HG03045 (cell line): ENCODE results near the gene CLSTN2.

Experiments
- ATAC-seq: cut with Tn5 transposase; IDR thresholded peaks from one replicate; pipeline ENCODE4 v1.9.1; 2021; ENCODE audit warnings: mild to moderate bottlenecking, moderate library complexity; ENCODE audit not compliant: unreplicated experiment

CLSTN2 gene

DNA sequence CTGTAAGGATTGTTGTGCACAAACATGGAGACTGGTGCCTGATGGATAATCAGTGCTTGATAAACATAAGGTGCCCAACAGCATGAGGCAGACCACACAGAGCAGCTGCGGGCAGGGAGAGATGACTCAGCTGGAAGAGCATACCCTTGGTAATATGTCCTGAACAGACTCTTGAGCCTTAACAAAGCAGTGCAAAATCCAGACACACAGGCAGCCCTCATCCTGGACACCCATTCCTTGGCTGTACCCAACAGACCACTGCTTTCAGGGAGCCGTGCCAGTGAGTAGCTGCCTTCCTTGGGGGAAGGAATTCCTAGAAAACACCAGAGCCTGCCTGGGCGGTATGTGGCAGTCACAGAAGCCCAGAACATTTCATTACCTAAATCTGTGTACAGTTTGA, 156.2 kb downstream of the CLSTN2 start:
- ATAC-seq: no peak

DNA sequence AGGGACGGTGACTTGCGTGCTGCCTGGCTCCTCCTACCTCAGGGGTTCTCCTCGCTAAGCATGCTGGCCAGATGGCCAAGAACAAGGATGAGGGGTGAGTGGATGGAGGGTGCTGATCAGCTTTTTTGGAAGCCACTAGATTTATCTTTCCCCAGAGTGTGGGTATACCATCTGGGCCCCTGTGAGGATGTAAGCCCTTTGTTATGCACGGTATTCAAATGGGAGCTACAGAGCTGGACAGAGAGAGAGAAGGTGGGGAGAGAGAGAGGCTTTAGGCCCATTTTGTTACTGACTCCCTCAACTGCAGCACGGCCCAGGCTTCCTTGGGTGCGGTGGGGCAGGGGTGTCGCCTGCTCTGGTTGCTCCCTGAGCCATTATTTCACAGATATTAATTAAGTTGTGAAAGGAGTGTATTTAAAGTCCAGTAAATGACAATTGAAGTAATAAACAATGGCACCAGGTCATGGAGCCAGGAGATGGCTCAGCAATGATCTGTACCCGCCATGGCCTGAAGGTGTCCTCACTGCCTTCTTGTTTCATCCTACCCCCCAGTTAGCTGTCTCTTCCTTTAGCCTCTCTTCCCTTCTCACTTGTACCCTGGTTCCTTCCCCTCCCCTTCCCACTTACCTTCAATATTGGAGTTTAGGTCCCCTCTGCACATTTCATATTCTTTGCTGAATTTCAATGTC, 158.0 kb downstream of the CLSTN2 start:
- no peak for ATAC-seq

GRCh38 chr3:140093742-140094141, 158.8 kb downstream of the CLSTN2 start:
- no peak for ATAC-seq

DNA sequence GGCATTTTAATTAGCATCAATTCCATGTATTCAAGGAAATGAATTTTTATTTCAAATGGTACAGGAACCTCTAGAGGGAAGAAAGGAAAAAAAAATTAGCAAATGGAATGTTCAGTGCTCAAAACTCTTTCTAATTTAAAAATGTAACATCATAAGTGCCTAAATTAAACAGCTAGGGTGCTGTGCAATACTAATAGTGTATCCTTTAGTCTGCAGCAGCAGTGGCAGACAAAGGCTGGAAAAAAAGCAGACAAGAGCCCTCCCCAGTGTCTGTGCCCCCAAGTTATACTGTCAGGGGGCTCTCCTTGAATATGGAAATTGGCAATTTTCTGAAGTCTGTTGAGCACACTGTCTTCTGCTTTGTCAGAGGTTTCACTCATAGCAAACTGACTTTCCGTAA, 159.5 kb downstream of the CLSTN2 start:
- ATAC-seq: no peak

- no peak for ATAC-seq
These were observed 161.1 kb downstream of the CLSTN2 start for GRCh38 chr3:140096037-140096436.

DNA sequence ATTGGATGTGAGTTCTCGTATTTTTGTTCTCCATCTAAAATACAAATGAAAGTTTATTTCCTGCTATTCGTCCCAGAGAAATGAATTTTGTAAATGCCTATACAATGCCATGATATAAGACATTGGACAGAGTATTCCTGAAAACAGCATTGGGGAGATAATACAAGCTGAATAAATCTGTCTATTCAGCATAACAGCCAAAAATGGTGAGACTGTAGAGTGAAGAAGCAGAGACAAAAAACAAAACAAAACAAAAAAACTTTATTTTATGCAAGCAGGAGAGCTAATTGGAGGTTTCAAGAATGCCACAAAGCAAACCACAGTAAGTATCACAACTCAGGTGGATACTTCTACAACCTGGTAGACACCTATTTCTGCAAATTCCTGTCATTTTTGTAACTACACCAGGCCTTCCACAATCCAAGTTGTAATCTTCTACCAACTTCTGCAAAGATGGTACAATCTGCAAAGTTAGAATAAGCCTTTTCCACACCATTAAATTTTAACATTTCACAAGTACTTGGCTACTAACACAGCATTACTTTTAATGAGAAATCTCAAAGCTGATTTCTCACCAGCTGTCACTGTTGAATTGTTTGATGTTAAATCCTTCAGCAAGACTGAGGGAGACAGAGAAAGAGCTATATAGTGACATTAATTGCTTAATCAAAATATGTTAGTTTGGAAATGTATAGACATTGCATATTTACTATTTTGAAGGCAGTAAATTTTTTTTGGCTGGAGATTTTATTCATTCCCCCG, 163.1 kb downstream of the CLSTN2 start:
- ATAC-seq: no peak

DNA sequence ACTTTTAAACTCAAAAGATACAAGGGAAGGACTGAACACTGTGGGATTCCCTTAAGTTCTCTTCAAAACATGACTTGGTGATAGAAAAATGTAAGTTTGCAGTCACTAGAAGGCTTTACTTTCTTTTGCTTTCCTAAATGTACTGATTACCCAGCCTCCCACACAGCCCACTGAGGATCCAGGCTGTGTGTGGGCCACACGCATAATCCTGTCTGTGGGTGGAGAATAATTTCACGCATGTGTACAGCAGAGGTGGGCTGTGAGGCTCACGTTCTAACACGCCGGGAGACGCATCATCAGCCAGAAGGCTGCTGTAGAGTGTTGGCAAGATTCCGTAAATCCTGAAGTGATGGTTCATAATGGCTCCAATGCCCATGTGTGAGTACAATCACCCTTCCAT, 165.5 kb downstream of the CLSTN2 start:
- ATAC-seq: no peak

- no peak for ATAC-seq
These were observed 168.2 kb downstream of the CLSTN2 start for GRCh38 chr3:140103166-140103565.

DNA sequence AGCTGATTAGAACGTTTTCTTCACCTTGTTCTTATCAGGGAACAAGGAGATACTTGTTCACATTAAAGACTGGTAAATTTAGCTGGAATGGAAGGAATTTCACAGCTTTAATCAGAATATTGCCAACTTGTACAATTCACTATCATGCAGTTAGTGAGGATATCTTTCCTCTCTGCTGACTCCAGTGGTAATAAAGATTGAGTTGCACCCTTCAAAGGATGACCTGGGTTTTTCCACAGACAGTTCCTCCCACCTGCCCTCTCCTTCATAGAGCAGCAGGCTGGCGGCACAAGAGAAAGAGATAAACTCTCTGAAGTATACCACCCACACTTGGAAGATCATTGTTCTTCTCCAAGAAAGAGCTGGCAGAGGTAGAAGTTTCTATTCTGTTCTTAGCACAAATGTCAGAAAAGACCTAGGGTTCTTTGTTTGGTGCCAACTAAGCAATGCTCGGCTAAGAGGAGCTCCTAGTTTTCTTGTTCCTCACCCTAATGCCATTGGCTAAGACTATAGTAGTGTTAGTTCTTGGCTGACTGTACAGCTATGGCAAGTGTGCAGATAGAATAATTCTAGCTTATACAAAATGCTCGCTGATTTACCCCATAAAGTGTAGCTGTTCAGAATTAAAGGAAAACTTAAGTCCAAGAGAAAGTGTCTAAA, 169.1 kb downstream of the CLSTN2 start:
- ATAC-seq: no peak

DNA sequence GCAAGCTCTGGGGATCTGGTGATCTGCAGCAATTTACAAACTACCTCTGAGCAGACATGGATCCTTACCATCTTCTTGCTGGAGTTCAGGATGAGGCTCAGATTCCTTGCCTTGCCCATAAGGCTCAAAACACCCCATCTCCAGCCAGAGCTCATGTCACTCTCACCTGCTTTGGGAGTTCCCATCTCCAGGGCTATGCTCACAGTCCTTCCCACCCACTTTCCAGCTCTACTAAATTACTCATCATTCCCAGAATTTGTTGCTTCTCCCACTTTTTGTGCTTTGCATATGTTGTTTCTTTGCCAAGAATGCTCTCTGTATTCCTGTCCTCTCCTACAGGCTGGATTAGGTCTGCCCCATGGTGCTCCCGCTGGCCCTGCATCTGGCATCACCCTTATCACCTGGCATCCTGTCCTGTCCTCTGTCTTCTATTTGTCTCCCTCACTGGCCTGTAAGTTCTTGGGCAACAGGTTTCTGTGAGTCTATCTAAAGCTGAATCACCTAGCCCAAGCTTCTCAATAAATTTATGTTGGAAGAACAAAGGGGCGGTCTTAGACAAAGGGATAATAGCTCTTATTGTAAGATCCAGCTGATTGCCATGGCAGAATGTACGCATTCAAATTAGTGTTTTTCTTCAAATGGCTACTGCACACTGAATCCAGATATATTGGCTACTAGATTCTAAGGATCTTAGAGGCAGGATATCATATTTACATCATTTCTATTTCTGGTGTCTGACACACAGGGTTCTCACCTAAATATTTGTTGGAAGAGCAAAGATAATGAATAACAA, 179.2 kb downstream of the CLSTN2 start:
- ATAC-seq: no peak

- ATAC-seq: no peak
These were observed 179.8 kb downstream of the CLSTN2 start for GRCh38 chr3:140114789-140115080.

- no peak for ATAC-seq
These were observed 182.1 kb downstream of the CLSTN2 start for GRCh38 chr3:140117096-140117526.

- ATAC-seq: no peak
These were observed 187.2 kb downstream of the CLSTN2 start for GRCh38 chr3:140122183-140122582.

DNA sequence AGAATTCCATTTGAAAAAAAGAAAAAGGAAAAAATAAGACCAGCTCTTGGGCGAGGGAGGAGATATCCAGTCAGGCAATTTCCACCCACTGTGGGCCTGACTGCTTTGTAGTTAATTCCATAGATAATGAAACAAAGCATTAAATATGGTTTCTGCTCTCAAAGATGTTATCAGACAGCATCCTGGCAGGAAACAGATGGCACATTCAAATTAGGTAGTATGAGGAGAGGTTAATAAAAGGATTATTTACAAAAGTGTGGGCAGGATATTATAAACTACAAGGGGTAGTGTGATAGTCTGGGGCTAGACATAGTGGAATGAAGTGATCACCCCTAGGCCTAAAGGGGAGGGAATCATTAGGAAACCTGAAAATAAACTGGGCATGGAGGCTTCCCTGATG, 193.2 kb downstream of the CLSTN2 start:
- ATAC-seq: no peak

DNA sequence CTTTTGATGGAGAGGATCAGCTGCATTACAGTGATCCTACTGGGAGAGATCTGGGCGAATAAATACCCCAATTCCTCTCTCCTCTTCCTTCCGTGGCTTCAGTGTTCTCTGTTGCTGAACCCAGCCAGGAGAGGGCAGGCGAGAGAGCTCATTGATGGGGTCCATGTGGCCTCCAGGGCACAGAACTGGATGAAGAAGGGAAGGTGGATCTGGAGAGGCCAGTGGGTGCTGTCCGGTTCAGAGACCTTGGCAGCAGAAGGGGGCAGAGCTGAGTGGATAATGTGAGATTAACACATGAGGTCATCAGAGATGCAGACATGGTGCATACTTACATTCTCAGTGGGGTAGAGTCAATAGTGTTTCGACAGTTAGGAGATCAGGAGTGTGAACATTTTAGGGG, 193.6 kb downstream of the CLSTN2 start:
- ATAC-seq: no peak

GRCh38 chr3:140129768-140130284, 194.8 kb downstream of the CLSTN2 start:
- ATAC-seq: no peak

DNA sequence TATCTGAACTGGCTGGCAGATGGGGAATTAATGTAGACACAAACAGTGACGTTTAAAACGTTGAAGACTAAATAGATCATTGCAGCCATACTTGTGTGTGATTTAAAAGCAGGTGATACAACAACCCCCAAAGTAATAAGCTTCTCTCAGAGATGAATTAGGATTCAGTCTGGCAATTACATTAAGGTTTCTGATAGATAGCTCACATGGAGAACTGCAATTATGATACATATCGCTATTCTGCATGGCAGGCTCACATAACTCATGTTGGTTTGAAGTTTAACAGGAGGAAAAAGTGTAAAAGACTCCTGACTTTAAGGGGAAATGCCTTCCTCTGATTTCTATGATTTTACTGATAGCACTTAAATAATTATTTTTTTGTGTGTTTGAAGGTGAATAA, 196.9 kb downstream of the CLSTN2 start:
- no peak for ATAC-seq

GRCh38 chr3:140134231-140134965, 199.4 kb downstream of the CLSTN2 start:
- no peak for ATAC-seq

GRCh38 chr3:140135461-140135860, 200.5 kb downstream of the CLSTN2 start:
- no peak for ATAC-seq

GRCh38 chr3:140143367-140144069, 208.5 kb downstream of the CLSTN2 start:
- no peak for ATAC-seq
